HFFc6 (cell line): ENCODE data around the gene THRSP. TPM values are rescaled to one million over a fixed set of nuclear protein-coding genes. Genes with fewer than 3 reads are reported as not detected.
"Not testable (repeated sequence)": the region's sequence is repeated elsewhere in the genome, so short reads cannot be mapped to it uniquely, and the experiment has no call there.

ENCODE experiments used
- DNase-seq: peaks from one replicate; pipeline ENCODE4 v3.0.0-alpha.2; 2018
- H3K27ac Mint-ChIP-seq: 2 replicates; pipeline ENCODE4 v1.8.0; 2020; ENCODE audit warnings: mild to moderate bottlenecking, mixed read lengths
- H3K27me3 Mint-ChIP-seq: 2 replicates; pipeline ENCODE4 v1.8.0; 2021; ENCODE audit warnings: mild to moderate bottlenecking, moderate library complexity, mixed read lengths; ENCODE audit not compliant: insufficient read depth
- H3K36me3 Mint-ChIP-seq: 2 replicates; pipeline ENCODE4 v1.8.0; 2021; ENCODE audit warnings: low read depth, mixed read lengths
- H3K4me1 Mint-ChIP-seq: 2 replicates; pipeline ENCODE4 v1.8.0; 2020; ENCODE audit warnings: low read depth, mixed read lengths
- H3K4me3 Mint-ChIP-seq: 2 replicates; pipeline ENCODE4 v1.8.0; 2020; ENCODE audit warnings: mild to moderate bottlenecking, moderate library complexity, mixed read lengths
- H3K9me3 Mint-ChIP-seq: 2 replicates; pipeline ENCODE4 v1.8.0; 2020; ENCODE audit warnings: mild to moderate bottlenecking, mixed read lengths
- total RNA-seq, 6 experiments: library from RNA; stranded (reverse); fragmentation: NEBNext Ultra II Directional; extraction: Animal tissue kit (Norgen Biotek cat#: 25700); gene quantifications; 2 replicates in 1 of 6; 3 replicates in 5 of 6; pipeline ENCODE4 v1.2.3, GENCODE V29; 2021
- TF ChIP-seq, protein P1 (sequence below): fragments of 200-600 bp; sonication (generic); IDR thresholded peaks from 2 replicates; pipeline ENCODE4 v1.5.0; 2021; ENCODE audit warnings: antibody characterized with exemption, mild to moderate bottlenecking

Gene THRSP
- total RNA-seq, 6 experiments from 2014 or later = not detected

DNA sequence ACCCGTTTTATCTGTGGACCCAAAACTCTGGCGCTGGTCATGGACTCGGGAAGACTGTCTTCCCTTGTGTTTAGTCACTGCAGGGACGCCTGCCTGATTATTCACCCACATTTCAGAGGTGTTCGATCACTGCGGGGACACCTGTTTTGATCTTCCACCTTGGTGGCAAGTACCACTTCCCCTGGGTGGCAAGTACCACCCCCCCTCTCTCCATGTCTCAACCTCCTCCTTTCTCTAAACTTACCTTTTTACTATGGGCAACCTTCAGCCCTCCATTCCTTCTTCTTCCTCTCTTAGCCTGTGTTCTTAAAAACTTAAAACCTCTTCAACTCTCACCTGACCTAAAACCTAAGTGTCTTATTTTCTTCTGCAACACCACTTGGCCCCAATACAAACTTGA, 17.9 kb downstream of the THRSP start:
- H3K9me3 Mint-ChIP-seq = peaks cover under 1% of the 10 kb centered on the region; the same call in 1 of the 2 replicates
- peak overlapping the region; percentile 8; the same call in 1 of the 2 replicates for H3K4me3 Mint-ChIP-seq
- H3K36me3 Mint-ChIP-seq = peaks cover 20% of the 10 kb centered on the region
- TF ChIP-seq, protein P1, sequence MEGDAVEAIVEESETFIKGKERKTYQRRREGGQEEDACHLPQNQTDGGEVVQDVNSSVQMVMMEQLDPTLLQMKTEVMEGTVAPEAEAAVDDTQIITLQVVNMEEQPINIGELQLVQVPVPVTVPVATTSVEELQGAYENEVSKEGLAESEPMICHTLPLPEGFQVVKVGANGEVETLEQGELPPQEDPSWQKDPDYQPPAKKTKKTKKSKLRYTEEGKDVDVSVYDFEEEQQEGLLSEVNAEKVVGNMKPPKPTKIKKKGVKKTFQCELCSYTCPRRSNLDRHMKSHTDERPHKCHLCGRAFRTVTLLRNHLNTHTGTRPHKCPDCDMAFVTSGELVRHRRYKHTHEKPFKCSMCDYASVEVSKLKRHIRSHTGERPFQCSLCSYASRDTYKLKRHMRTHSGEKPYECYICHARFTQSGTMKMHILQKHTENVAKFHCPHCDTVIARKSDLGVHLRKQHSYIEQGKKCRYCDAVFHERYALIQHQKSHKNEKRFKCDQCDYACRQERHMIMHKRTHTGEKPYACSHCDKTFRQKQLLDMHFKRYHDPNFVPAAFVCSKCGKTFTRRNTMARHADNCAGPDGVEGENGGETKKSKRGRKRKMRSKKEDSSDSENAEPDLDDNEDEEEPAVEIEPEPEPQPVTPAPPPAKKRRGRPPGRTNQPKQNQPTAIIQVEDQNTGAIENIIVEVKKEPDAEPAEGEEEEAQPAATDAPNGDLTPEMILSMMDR = no peak
- peak overlapping the region; percentile 93 for H3K27ac Mint-ChIP-seq
- H3K4me1 Mint-ChIP-seq = peaks cover 20% of the 10 kb centered on the region
- no peaks in the 10 kb centered on the region; the same call in 1 of the 2 replicates for H3K27me3 Mint-ChIP-seq
- DNase-seq = no peak

DNA sequence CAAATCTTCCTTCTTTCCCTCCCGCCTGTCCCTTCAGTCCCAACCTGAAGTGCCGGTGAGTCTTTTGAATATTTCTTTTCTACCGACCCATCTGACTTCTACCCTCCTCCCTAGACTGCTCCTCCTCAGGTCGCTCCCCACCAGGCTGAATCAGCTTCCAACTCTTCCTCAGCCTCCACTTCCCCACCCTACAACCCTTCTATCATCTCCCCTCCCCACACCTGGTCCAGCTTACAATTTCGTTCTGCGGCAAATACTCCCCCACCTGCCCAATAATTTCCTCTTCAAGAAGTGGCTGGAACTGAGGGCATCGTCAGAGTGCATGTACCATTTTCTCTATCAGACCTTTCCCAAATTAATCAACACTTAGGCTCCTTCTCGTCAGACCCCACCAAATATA, 18.5 kb downstream of the THRSP start:
- TF ChIP-seq, protein P1 = no peak
- peak overlapping the region; percentile 93 for H3K27ac Mint-ChIP-seq
- no peak for DNase-seq
- H3K9me3 Mint-ChIP-seq = peaks cover 4% of the 10 kb centered on the region
- peaks cover 21% of the 10 kb centered on the region for H3K4me1 Mint-ChIP-seq
- peaks cover 24% of the 10 kb centered on the region for H3K36me3 Mint-ChIP-seq
- no peaks in the 10 kb centered on the region; the same call in 1 of the 2 replicates for H3K27me3 Mint-ChIP-seq
- peak overlapping the region; percentile 8; the same call in 1 of the 2 replicates for H3K4me3 Mint-ChIP-seq

DNA sequence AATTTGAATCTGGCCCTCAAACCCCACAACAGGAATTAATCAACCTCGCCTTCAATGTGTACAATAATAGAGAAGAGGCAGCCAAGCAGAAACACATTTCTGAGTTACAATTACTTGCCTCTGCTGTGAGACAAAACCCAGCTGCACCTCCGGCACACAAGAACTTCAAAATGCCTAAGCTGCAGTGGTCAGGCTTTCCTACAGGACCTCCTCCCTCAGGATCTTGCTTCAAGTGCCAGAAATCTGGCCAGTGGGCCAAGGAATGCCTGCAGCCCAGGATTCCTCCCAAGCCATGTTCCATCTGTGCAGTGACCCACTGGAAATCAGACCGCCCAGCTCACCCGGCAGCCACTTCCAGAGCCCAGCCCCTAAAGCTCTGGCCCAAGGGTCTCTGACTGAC, 19.4 kb downstream of the THRSP start:
- H3K4me3 Mint-ChIP-seq = no peak overlapping the region
- TF ChIP-seq, protein P1 = no peak
- no peaks in the 10 kb centered on the region; the same call in 1 of the 2 replicates for H3K27me3 Mint-ChIP-seq
- H3K36me3 Mint-ChIP-seq = peaks cover 20% of the 10 kb centered on the region
- peaks cover 4% of the 10 kb centered on the region for H3K9me3 Mint-ChIP-seq
- peaks cover 14% of the 10 kb centered on the region for H3K4me1 Mint-ChIP-seq
- H3K27ac Mint-ChIP-seq = no peak overlapping the region
- no peak for DNase-seq

DNA sequence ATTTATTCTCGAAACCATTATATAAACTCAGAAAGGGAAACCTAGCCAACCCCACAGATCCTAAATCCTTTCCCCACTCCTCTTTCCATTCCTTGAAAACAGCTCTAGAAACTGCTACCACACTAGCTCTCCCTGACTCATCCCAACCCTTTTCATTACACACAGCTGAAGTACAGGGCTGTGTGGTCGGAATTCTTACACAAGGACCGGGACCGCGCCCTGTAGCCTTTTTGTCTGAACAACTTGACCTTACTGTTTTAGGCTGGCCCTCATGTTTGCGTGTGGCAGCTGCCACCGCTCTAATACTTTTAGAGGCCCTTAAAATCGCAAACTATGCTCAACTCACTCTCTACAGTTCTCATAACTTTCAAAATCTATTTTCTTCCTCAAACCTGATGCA, 20.8 kb downstream of the THRSP start:
- H3K27me3 Mint-ChIP-seq, H3K9me3 Mint-ChIP-seq, H3K4me1 Mint-ChIP-seq, H3K27ac Mint-ChIP-seq, H3K4me3 Mint-ChIP-seq: not testable (repeated sequence)
- H3K36me3 Mint-ChIP-seq = peaks cover 15% of the 10 kb centered on the region
- DNase-seq = peak; percentile 53

DNA sequence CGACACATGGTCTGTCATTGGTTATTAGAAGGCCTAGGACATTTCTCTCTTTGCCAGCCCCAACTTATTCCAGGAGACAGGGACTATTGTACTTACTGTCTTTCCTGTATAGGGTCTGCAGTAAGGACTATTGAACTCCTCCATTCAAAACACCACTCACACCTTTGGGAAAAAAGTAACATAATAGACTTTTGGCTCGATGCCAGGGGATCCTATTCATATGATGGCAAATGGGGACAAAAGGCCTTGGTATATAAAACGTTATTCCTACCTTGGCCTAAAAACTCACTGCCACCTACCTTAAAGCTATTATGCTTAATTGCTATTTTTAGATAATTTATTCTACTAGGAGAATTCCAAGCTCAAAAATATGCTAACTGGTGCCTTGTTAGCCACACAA, 22.3 kb downstream of the THRSP start:
- Mint-ChIP-seq H3K9me3 (peaks cover 4% of the 10 kb centered on the region), H3K4me3 (no peak overlapping the region), H3K27ac (no peak overlapping the region), H3K4me1 (peaks cover 7% of the 10 kb centered on the region), H3K27me3 (no peaks in the 10 kb centered on the region; the same call in 1 of the 2 replicates), H3K36me3 (peaks cover 15% of the 10 kb centered on the region)
- TF ChIP-seq, protein P1 = no peak
- no peak for DNase-seq

DNA sequence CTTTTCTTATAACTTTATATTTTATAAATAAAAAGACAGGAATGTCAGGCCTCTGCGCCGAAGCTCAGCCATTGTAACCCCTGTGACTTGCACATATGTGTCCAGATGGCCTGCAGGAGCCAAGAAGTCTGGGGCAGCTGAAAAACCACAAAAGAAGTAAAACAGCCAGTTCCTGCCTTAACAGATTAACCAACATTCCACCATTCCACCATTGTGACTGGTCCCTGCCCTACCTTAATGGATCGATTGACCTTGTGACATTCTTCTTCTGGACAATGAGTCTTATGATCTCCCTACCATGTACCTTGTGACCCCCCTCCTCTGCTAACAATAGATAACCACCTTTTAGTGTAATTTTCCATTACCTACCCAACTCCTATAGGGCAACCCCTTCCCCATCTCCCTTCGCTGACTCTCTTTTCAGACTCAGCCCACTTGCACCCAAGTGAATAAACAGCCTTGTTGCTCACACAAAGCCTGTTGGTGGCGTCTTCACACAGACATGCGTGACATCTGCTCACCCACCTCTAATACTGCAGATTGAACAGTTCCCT, 22.9 kb downstream of the THRSP start:
- not testable (repeated sequence) for H3K4me1 Mint-ChIP-seq, H3K36me3 Mint-ChIP-seq, H3K27me3 Mint-ChIP-seq, DNase-seq, H3K9me3 Mint-ChIP-seq, H3K4me3 Mint-ChIP-seq
- peak overlapping the region; percentile 33; the same call in 1 of the 2 replicates for H3K27ac Mint-ChIP-seq
